KMS-11 (cell line): ENCODE data around the gene ATXN7L1.

Experiments used
- H2AFZ ChIP-seq: fragments of 200-600 bp; sonication (generic); 2 replicates; pipeline ENCODE4 v1.6.1; 2016; ENCODE audit warnings: antibody characterized with exemption, mixed run types, low read depth
- H3K27ac ChIP-seq: fragments of 200-600 bp; sonication (generic); 2 replicates; pipeline ENCODE4 v1.6.1; 2016; ENCODE audit warnings: mild to moderate bottlenecking, mixed run types
- H3K27me3 ChIP-seq: fragments of 200-600 bp; sonication (generic); 2 replicates; pipeline ENCODE4 v1.6.1; 2017; ENCODE audit warnings: mild to moderate bottlenecking, low read depth, mixed run types, moderate library complexity; ENCODE audit not compliant: insufficient read depth
- H3K36me3 ChIP-seq: fragments of 200-600 bp; sonication (generic); 2 replicates; pipeline ENCODE4 v1.6.1; 2017; ENCODE audit warnings: mild to moderate bottlenecking, mixed run types; ENCODE audit not compliant: insufficient read depth
- H3K4me1 ChIP-seq: fragments of 200-600 bp; sonication (generic); 2 replicates; pipeline ENCODE4 v1.6.1; 2016; ENCODE audit warnings: mild to moderate bottlenecking, low read depth, mixed run types; ENCODE audit not compliant: poor library complexity, severe bottlenecking
- H3K4me2 ChIP-seq: fragments of 200-600 bp; sonication (generic); 2 replicates; pipeline ENCODE4 v1.7.0; 2016; ENCODE audit warnings: mild to moderate bottlenecking, mixed run types
- H3K4me3 ChIP-seq: fragments of 200-600 bp; sonication (generic); IDR thresholded peaks from 2 replicates; pipeline ENCODE4 v1.6.1; 2017; ENCODE audit warnings: low read depth, low read length, mixed read lengths; ENCODE audit not compliant: insufficient read depth
- H3K79me2 ChIP-seq: fragments of 200-600 bp; sonication (generic); 2 replicates; pipeline ENCODE4 v1.6.1; 2016; ENCODE audit warnings: low read depth, mixed run types; ENCODE audit not compliant: insufficient read depth
- H3K9ac ChIP-seq: fragments of 200-600 bp; sonication (generic); 2 replicates; pipeline ENCODE4 v1.6.1; 2016; ENCODE audit warnings: mild to moderate bottlenecking, mixed run types
- H4K20me1 ChIP-seq: fragments of 200-600 bp; sonication (generic); 2 replicates; pipeline ENCODE4 v1.6.1; 2016; ENCODE audit warnings: mild to moderate bottlenecking, mixed run types; ENCODE audit not compliant: insufficient read depth
- CTCF ChIP-seq: fragments of 200-600 bp; sonication (generic); conservative IDR thresholded peaks from 2 replicates; pipeline ENCODE4 v1.6.1; 2017; ENCODE audit warnings: low read depth, mild to moderate bottlenecking, antibody characterized with exemption, low read length, moderate library complexity, mixed read lengths

Gene ATXN7L1

DNA sequence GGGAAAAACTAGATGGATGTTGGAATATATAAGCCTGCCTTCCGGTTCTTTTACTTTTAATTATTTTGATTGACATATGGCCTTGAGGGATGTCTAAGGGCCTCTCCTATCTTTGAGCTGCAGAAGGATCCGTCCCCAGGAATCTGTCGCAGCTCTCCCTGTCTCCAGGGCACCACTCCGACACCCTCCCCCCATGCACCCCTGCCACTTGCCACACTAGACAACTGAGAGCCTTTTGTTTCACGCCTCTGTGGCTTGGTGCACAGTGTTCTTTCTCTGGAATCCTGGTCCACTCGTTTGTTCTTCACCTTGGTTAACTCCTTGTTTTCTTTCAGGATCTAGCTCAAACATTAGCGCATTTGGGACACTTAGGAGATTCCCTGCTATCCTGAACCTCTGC, 171.0 kb downstream of the ATXN7L1 start:
- Histone ChIP-seq H2AFZ (no peak overlapping the region), H3K27me3 (no peaks in the 10 kb centered on the region), H3K4me2 (no peak overlapping the region), H3K4me3 (no peak overlapping the region), H3K9ac (no peak overlapping the region), H3K79me2 (no peaks in the 10 kb centered on the region), H3K36me3 (no peaks in the 10 kb centered on the region), H3K27ac (no peak overlapping the region), H3K4me1 (no peaks in the 10 kb centered on the region), H4K20me1 (no peaks in the 10 kb centered on the region)
- no peak for TF ChIP-seq CTCF

DNA sequence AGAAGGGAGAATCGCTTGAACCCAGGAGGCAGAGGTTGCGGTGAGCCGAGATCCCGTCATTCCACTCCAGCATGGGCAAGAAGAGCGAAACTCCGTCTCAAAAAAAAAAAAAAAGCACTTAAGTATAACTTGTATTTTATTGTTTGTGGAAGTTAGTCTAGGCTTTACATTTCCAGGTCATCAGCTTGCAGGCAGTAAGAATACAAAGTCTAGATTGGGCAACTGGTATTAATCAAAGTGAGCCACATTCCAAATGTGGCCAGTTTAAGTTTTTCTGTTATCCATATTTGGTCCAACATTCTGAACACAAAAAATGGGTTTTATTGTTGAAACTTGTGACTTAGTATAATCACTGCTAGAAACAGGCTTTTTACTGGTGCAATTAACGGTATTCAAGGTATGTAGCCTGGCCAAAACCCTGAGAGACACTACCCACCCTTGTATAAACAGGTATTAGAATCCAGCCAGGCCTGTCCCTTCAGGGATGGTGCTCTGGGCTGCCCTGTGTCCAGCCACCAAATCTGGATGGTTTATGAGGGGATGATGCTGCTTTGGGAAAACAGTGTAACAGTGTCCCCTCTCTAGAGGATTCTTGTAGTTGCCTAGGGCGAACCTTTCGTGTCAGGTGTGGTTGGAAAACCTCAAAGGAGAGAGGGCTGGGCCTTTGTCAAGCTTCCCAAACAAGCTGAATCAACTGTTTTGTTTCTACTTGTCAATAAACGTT, 173.0 kb downstream of the ATXN7L1 start:
- Histone ChIP-seq H3K4me2 (no peak overlapping the region), H3K4me1 (no peaks in the 10 kb centered on the region), H4K20me1 (no peaks in the 10 kb centered on the region), H3K9ac (no peak overlapping the region), H3K79me2 (no peaks in the 10 kb centered on the region), H3K27ac (no peak overlapping the region), H3K27me3 (no peaks in the 10 kb centered on the region), H3K4me3 (no peak overlapping the region), H3K36me3 (no peaks in the 10 kb centered on the region), H2AFZ (no peak overlapping the region)
- TF ChIP-seq CTCF: no peak

GRCh38 chr7:105699568-105700236, 176.7 kb downstream of the ATXN7L1 start:
- Histone ChIP-seq H3K27ac (no peak overlapping the region), H3K27me3 (no peaks in the 10 kb centered on the region), H3K9ac (no peak overlapping the region), H3K4me2 (no peak overlapping the region), H3K4me3 (no peak overlapping the region), H4K20me1 (no peaks in the 10 kb centered on the region), H2AFZ (no peak overlapping the region), H3K36me3 (no peaks in the 10 kb centered on the region), H3K79me2 (no peaks in the 10 kb centered on the region), H3K4me1 (no peaks in the 10 kb centered on the region)
- TF ChIP-seq CTCF: no peak

GRCh38 chr7:105698531-105698930, 177.9 kb downstream of the ATXN7L1 start:
- Histone ChIP-seq H4K20me1 (no peaks in the 10 kb centered on the region), H3K4me1 (peaks cover 2% of the 10 kb centered on the region), H3K9ac (no peak overlapping the region), H2AFZ (no peak overlapping the region), H3K27ac (no peak overlapping the region), H3K4me2 (no peak overlapping the region), H3K36me3 (no peaks in the 10 kb centered on the region), H3K4me3 (no peak overlapping the region), H3K79me2 (no peaks in the 10 kb centered on the region), H3K27me3 (no peaks in the 10 kb centered on the region)
- TF ChIP-seq CTCF: no peak
